Measurements from ENCODE around the gene NFIB. TPM values are rescaled to one million over a fixed set of nuclear protein-coding genes. Genes with fewer than 3 reads are reported as not detected.

NFIB gene
- total and polyA plus RNA-seq, 2 donors (not counting 1 experiment from before 2014, with no cell fraction given): 29.3 to 36.3 TPM

- H3K4me3 ChIP-seq (replicated peaks in 1 of 4; ENCODE audit: control extremely low read depth in 1 of 4, insufficient read depth in 1 of 4, low read depth in 3 of 4, low read length in 4 of 4): no peak overlapping the region
- no peak overlapping the region for H3K4me2 ChIP-seq (ENCODE audit: extremely low read depth, insufficient read depth, low read length)
- no peak overlapping the region for H3K27ac ChIP-seq (ENCODE audit: insufficient read depth, low read length)
- H3K9ac ChIP-seq (ENCODE audit: insufficient read depth, low read length): no peak overlapping the region
- H3K36me3 ChIP-seq (ENCODE audit: control insufficient read depth, insufficient read depth, low read length): no peaks in the 10 kb centered on the region
- H3K4me1 ChIP-seq (ENCODE audit: control insufficient read depth, extremely low read depth, insufficient read depth, low read length): peaks cover 4% of the 10 kb centered on the region
- DNase-seq (ENCODE audit: low read depth in 2 of 2): peak; percentile 52 to 74
- H2AFZ ChIP-seq (ENCODE audit: low read length): no peak overlapping the region
- TF ChIP-seq EZH2 (IDR thresholded peaks at IDR 0.05; ENCODE audit: low read length, missing control alignments): no peak
- TF ChIP-seq, protein P1, sequence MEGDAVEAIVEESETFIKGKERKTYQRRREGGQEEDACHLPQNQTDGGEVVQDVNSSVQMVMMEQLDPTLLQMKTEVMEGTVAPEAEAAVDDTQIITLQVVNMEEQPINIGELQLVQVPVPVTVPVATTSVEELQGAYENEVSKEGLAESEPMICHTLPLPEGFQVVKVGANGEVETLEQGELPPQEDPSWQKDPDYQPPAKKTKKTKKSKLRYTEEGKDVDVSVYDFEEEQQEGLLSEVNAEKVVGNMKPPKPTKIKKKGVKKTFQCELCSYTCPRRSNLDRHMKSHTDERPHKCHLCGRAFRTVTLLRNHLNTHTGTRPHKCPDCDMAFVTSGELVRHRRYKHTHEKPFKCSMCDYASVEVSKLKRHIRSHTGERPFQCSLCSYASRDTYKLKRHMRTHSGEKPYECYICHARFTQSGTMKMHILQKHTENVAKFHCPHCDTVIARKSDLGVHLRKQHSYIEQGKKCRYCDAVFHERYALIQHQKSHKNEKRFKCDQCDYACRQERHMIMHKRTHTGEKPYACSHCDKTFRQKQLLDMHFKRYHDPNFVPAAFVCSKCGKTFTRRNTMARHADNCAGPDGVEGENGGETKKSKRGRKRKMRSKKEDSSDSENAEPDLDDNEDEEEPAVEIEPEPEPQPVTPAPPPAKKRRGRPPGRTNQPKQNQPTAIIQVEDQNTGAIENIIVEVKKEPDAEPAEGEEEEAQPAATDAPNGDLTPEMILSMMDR (conservative IDR thresholded peaks at IDR 0.05 in 1 of 2, IDR thresholded peaks at IDR 0.05 in 1 of 2; ENCODE audit: low read depth in 1 of 2, low read length in 2 of 2): no peak
- no peaks in the 10 kb centered on the region for H3K27me3 ChIP-seq (ENCODE audit: control insufficient read depth, insufficient read depth, low read length)
- no peaks in the 10 kb centered on the region for H4K20me1 ChIP-seq (ENCODE audit: control insufficient read depth, extremely low read depth, insufficient read depth, low read length)
- no peaks in the 10 kb centered on the region for H3K79me2 ChIP-seq (ENCODE audit: control insufficient read depth, insufficient read depth, low read length)
- no peaks in the 10 kb centered on the region for H3K9me3 ChIP-seq (ENCODE audit: control insufficient read depth, insufficient read depth, low read depth, low read length)
Observed at GRCh38 chr9:14258660-14259239, 55.2 kb downstream of the NFIB start.

DNA sequence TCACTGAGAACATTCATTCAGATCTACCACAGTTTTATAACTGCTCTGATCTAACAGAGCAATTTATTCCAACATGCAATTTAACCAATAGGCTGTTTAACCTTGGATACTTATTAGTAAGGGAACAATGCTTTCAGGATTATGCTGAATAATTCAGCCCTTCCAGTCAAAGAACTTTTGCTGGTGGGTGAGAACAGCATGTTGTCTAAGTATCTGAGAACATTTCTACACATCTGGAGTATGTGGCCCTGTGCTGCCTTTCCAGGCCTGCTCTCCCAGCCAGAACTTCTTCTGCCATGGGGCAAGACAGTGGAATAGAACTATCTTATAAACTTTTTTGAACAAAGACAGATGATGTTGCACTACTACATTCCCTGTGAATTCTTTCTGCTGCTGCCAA lies 55.8 kb downstream of the NFIB start:
- TF ChIP-seq EZH2 (IDR thresholded peaks at IDR 0.05; ENCODE audit: low read length, missing control alignments): no peak
- TF ChIP-seq, protein P1 (conservative IDR thresholded peaks at IDR 0.05 in 1 of 2, IDR thresholded peaks at IDR 0.05 in 1 of 2; ENCODE audit: low read depth in 1 of 2, low read length in 2 of 2): no peak
- Histone ChIP-seq H3K36me3 (ENCODE audit: control insufficient read depth, insufficient read depth, low read length) (no peaks in the 10 kb centered on the region), H4K20me1 (ENCODE audit: control insufficient read depth, extremely low read depth, insufficient read depth, low read length) (no peaks in the 10 kb centered on the region), H3K4me1 (ENCODE audit: control insufficient read depth, extremely low read depth, insufficient read depth, low read length) (peaks cover 4% of the 10 kb centered on the region), H3K9me3 (ENCODE audit: control insufficient read depth, insufficient read depth, low read depth, low read length) (no peaks in the 10 kb centered on the region), H3K27ac (ENCODE audit: insufficient read depth, low read length) (no peak overlapping the region), H3K4me3 (replicated peaks in 1 of 4; ENCODE audit: control extremely low read depth in 1 of 4, insufficient read depth in 1 of 4, low read depth in 3 of 4, low read length in 4 of 4) (no peak overlapping the region), H3K9ac (ENCODE audit: insufficient read depth, low read length) (no peak overlapping the region), H3K27me3 (ENCODE audit: control insufficient read depth, insufficient read depth, low read length) (no peaks in the 10 kb centered on the region), H2AFZ (ENCODE audit: low read length) (no peak overlapping the region), H3K79me2 (ENCODE audit: control insufficient read depth, insufficient read depth, low read length) (no peaks in the 10 kb centered on the region), H3K4me2 (ENCODE audit: extremely low read depth, insufficient read depth, low read length) (no peak overlapping the region)
- no peak for DNase-seq (ENCODE audit: low read depth in 2 of 2)

DNA sequence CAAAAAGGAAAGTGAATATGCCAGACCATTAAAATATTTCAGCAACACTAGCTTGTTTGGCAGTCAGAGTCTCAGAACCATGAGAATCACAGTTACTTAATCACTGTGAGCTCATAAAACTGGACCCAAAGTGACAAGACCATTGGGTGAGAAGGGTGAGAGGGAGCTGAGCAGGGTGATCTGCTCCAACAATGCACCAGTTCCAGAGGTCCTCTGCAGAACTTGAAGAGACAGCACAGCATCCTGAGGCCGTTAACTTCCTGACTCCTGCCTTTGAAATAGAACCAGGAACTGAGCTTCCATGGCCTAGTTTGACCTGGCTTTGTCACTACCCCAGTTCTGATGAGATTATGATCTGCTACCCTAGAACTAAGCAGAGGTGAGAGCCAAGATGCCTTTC lies 57.4 kb downstream of the NFIB start:
- Histone ChIP-seq H3K27me3 (ENCODE audit: control insufficient read depth, insufficient read depth, low read length) (no peaks in the 10 kb centered on the region), H3K9me3 (ENCODE audit: control insufficient read depth, insufficient read depth, low read depth, low read length) (no peaks in the 10 kb centered on the region), H2AFZ (ENCODE audit: low read length) (no peak overlapping the region), H4K20me1 (ENCODE audit: control insufficient read depth, extremely low read depth, insufficient read depth, low read length) (no peaks in the 10 kb centered on the region), H3K9ac (ENCODE audit: insufficient read depth, low read length) (no peak overlapping the region), H3K36me3 (ENCODE audit: control insufficient read depth, insufficient read depth, low read length) (no peaks in the 10 kb centered on the region), H3K79me2 (ENCODE audit: control insufficient read depth, insufficient read depth, low read length) (no peaks in the 10 kb centered on the region), H3K4me2 (ENCODE audit: extremely low read depth, insufficient read depth, low read length) (no peak overlapping the region), H3K27ac (ENCODE audit: insufficient read depth, low read length) (no peak overlapping the region), H3K4me1 (ENCODE audit: control insufficient read depth, extremely low read depth, insufficient read depth, low read length) (peaks cover 9% of the 10 kb centered on the region), H3K4me3 (replicated peaks in 1 of 4; ENCODE audit: control extremely low read depth in 1 of 4, insufficient read depth in 1 of 4, low read depth in 3 of 4, low read length in 4 of 4) (no peak overlapping the region)
- peak in 1 of 2 donors; percentile 53 for DNase-seq (ENCODE audit: low read depth in 2 of 2)
- TF ChIP-seq, protein P1 (conservative IDR thresholded peaks at IDR 0.05 in 1 of 2, IDR thresholded peaks at IDR 0.05 in 1 of 2; ENCODE audit: low read depth in 1 of 2, low read length in 2 of 2): no peak
- no peak for TF ChIP-seq EZH2 (IDR thresholded peaks at IDR 0.05; ENCODE audit: low read length, missing control alignments)
